A549 (cell line): ENCODE data around the gene UBQLN1. TPM values are rescaled to one million over a fixed set of nuclear protein-coding genes. Genes with fewer than 3 reads are reported as not detected.

Experiments used
- ATAC-seq, 2 experiments: fragments of 200-7000 bp in 1 of 2; fragments of >200 bp in 1 of 2; cut with Nextera tagmentation in 1 of 2; cut with Tn5 transposase in 1 of 2; 3 replicates each; pipeline versions ENCODE4 v1.8.0 to v1.9.1; 2018 to 2020; ENCODE audit warnings: mild to moderate bottlenecking in 1 of 2, moderate library complexity in 1 of 2
- CTCF ChIA-PET: fragments of 300-600 bp; sonication (Branson Sonifier 250); formaldehyde crosslinking; extraction: SDS; loops from one replicate; lab custom pipeline; 2021; ENCODE audit warnings: antibody characterized with exemption, inconsistent platforms; lab: Yijun Ruan, JAX
- POLR2A ChIA-PET: fragments of 350-600 bp; formaldehyde crosslinking; extraction: SDS; loops from one replicate; lab custom pipeline; 2021; ENCODE audit warnings: antibody characterized with exemption, inconsistent platforms; lab: Yijun Ruan, JAX
- DNase-seq, 2 experiments: peaks; one replicate each; pipeline versions ENCODE4 v3.0.0 to v3.0.0-alpha.2; 2011 to 2016; ENCODE audit warnings: low read depth in 1 of 2, low spot score in 1 of 2
- FAIRE-seq: peaks from 2 replicates; lab custom pipeline; 2011; peaks lifted over from hg19 to GRCh38; lab: Jason Lieb, UNC
- H3K27ac ChIP-seq, 2 experiments: fragments of >200 bp; sonication (Bioruptor Twin); formaldehyde crosslinking; 3 replicates each; pipeline ENCODE4 v1.5.1; 2016 to 2017
- H3K4me1 ChIP-seq: fragments of >200 bp; sonication (Bioruptor Twin); formaldehyde crosslinking; 3 replicates; pipeline ENCODE4 v1.6.1; 2016
- H3K4me2 ChIP-seq: fragments of >200 bp; sonication (Bioruptor Twin); formaldehyde crosslinking; 3 replicates; pipeline ENCODE4 v1.6.1; 2016
- H3K4me3 ChIP-seq: fragments of >200 bp; sonication (Bioruptor Twin); formaldehyde crosslinking; 3 replicates; pipeline ENCODE4 v1.5.1; 2016
- H3K9me3 ChIP-seq: fragments of >200 bp; sonication (Bioruptor Twin); formaldehyde crosslinking; 3 replicates; pipeline ENCODE4 v1.6.1; 2016
- CTCF ChIP-seq: fragments of >200 bp; sonication (Bioruptor Twin); formaldehyde crosslinking; IDR thresholded peaks from 3 replicates; pipeline ENCODE4 v1.5.1; 2016
- ESRRA ChIP-seq: fragments of 150-350 bp; IDR thresholded peaks from 2 replicates; pipeline ENCODE4 v1.6.1; 2014; ENCODE audit warnings: mild to moderate bottlenecking, low read length, borderline replicate concordance
- FOSB ChIP-seq: fragments of 250-450 bp; sonication (Bioruptor Pico); IDR thresholded peaks from 2 replicates; pipeline ENCODE4 v1.5.0; 2020; ENCODE audit warnings: mild to moderate bottlenecking, moderate library complexity
- FOSL2 ChIP-seq, 2 experiments: fragments of 450-650 bp in 1 of 2; fragments of >200 bp in 1 of 2; sonication (Bioruptor Twin) in 1 of 2; formaldehyde crosslinking; IDR thresholded peaks; 2 replicates each; pipeline versions ENCODE4 v1.5.0 to v1.6.1; 2016 to 2020; ENCODE audit warnings: mild to moderate bottlenecking in 1 of 2, moderate library complexity in 1 of 2
- FOXS1 ChIP-seq: fragments of 250-450 bp; sonication (Bioruptor Pico); IDR thresholded peaks from 2 replicates; pipeline ENCODE4 v1.5.0; 2020; ENCODE audit warnings: mild to moderate bottlenecking, moderate library complexity
- MYC ChIP-seq: IDR thresholded peaks from 2 replicates; pipeline ENCODE4 v1.6.1; 2012; ENCODE audit warnings: mild to moderate bottlenecking, inconsistent platforms, low read length, improper control_type of control experiment, borderline replicate concordance
- NR3C1 ChIP-seq: fragments of >200 bp; sonication (Bioruptor Twin); formaldehyde crosslinking; IDR thresholded peaks from 3 replicates; pipeline ENCODE4 v1.6.1; 2017
- RNF2 ChIP-seq: fragments of 200-600 bp; sonication (generic); IDR thresholded peaks from 2 replicates; pipeline ENCODE4 v1.6.1; 2016; ENCODE audit warnings: low read depth, mild to moderate bottlenecking, antibody characterized with exemption, moderate library complexity, borderline replicate concordance
- SMC3 ChIP-seq: fragments of >200 bp; sonication (Bioruptor Twin); formaldehyde crosslinking; IDR thresholded peaks from 3 replicates; pipeline ENCODE4 v1.6.1; 2018; ENCODE audit warnings: inconsistent platforms
- USF2 ChIP-seq: fragments of 450-650 bp; IDR thresholded peaks from 2 replicates; pipeline ENCODE4 v1.6.1; 2014; ENCODE audit warnings: antibody characterized with exemption
- ZFP36 ChIP-seq: fragments of 450-650 bp; IDR thresholded peaks from 2 replicates; pipeline ENCODE4 v1.6.1; 2014; ENCODE audit warnings: borderline replicate concordance; ENCODE audit not compliant: partially characterized antibody
- WGBS: methylation state at CpG from one replicate; pipeline ENCODE4 v1.1.6; 2017; ENCODE audit errors: missing lambda C conversion rate; 5-methylcytosine and 5-hydroxymethylcytosine counted together
- polyA plus RNA-seq, 4 experiments: library from polyadenylated mRNA; depleted of rRNA in 3 of 4; stranded (reverse); fragments of >200 nt; fragmentation: RNase III in 1 of 4; extraction: RNeasy Plus Mini Kit Qiagen cat#74134 plus additional on column Dnase treatment in 1 of 4; gene quantifications; 2 replicates in 3 of 4; 3 replicates in 1 of 4; pipeline ENCODE4 v1.2.3, GENCODE V29; 2011 to 2017
- TF ChIP-seq, protein P1 (sequence below): fragments of 250-450 bp; sonication (Bioruptor Pico); IDR thresholded peaks from 2 replicates; pipeline ENCODE4 v1.5.0; 2020; ENCODE audit warnings: low read depth, mild to moderate bottlenecking, moderate library complexity
- TF ChIP-seq, protein P2 (sequence below): fragments of 200-600 bp; sonication (generic); IDR thresholded peaks from 2 replicates; pipeline ENCODE4 v1.6.1; 2016; ENCODE audit warnings: antibody characterized with exemption, mild to moderate bottlenecking, moderate library complexity
- TF ChIP-seq, protein P3 (sequence below): fragments of >200 bp; sonication (Bioruptor Twin); formaldehyde crosslinking; IDR thresholded peaks from 3 replicates; pipeline ENCODE4 v1.6.1; 2016
- TF ChIP-seq, protein P4 (sequence below): IDR thresholded peaks from 2 replicates; pipeline ENCODE4 v1.6.1; 2012

UBQLN1 gene
- polyA plus RNA-seq, 2 of the 4 experiments (the other 2 are of a cell fraction): 93.5 to 187 TPM

- Histone ChIP-seq H3K4me2 (no peak overlapping the region), H3K4me3 (no peak overlapping the region), H3K4me1 (peaks cover 24% of the 10 kb centered on the region; the same call in 2 of the 3 replicates), H3K27ac (no peak overlapping the region), H3K9me3 (no peaks in the 10 kb centered on the region)
- POLR2A ChIA-PET: interaction anchor here (0.7 kb wide), 1 partner anchor 9 kb away, joined by 3 read pairs; the partner anchor contains the start of gene UBQLN1
- 83% methylated on average over 4 of the region's 4 CpGs for WGBS
- ATAC-seq (no peak), DNase-seq (no peak), FAIRE-seq (no peak)
- no peak for TF ChIP-seq FOSL2 (IDR thresholded peaks at IDR 0.05)
- TF ChIP-seq FOSL2 (CRISPR knock-in tag; IDR thresholded peaks at IDR 0.05): peak; percentile 27
- no peak for TF ChIP-seq NR3C1
- TF ChIP-seq ZFP36: no peak
- TF ChIP-seq, all 56 proteins: peak for 1
- CTCF ChIA-PET: interaction anchor here (1.0 kb wide), 1 partner anchor 49 kb away, joined by 3 read pairs; no protein-coding TSS in a partner anchor
Measured at GRCh38 chr9:83698976-83699585, 8.7 kb downstream of the UBQLN1 start.

DNA sequence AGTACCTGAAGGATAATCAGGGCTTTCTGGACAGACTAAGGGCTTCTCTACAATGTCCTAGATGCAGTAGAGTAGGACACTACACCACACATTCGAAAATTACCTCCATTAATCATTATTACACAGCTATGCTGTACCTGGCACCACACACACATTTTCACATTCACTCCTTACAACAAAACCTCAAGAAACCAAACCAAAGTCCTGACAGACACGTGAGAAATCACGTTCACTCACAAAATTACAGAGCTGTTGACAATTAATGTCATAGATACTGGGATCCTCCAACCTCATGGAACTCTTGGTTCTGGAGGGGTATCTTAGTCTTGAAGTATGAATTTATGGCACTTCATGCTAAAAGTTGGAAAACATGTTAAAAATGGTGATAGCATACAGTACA lies 16.3 kb downstream of the UBQLN1 start:
- FAIRE-seq (no peak), ATAC-seq (no peak), DNase-seq (no peak)
- H3K9me3 ChIP-seq: no peaks in the 10 kb centered on the region
- H3K4me3 ChIP-seq: no peak overlapping the region
- ChIA-PET CTCF (no interaction called here), POLR2A (no interaction called here)
- H3K4me2 ChIP-seq: no peak overlapping the region
- no peak for TF ChIP-seq USF2
- TF ChIP-seq ZFP36: no peak
- no peak for TF ChIP-seq FOSB
- TF ChIP-seq RNF2: no peak
- TF ChIP-seq, protein P1, sequence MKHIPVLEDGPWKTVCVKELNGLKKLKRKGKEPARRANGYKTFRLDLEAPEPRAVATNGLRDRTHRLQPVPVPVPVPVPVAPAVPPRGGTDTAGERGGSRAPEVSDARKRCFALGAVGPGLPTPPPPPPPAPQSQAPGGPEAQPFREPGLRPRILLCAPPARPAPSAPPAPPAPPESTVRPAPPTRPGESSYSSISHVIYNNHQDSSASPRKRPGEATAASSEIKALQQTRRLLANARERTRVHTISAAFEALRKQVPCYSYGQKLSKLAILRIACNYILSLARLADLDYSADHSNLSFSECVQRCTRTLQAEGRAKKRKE (CRISPR knock-in tag): no peak
- no peak for TF ChIP-seq MYC
- TF ChIP-seq ESRRA: no peak
- TF ChIP-seq, protein P2, sequence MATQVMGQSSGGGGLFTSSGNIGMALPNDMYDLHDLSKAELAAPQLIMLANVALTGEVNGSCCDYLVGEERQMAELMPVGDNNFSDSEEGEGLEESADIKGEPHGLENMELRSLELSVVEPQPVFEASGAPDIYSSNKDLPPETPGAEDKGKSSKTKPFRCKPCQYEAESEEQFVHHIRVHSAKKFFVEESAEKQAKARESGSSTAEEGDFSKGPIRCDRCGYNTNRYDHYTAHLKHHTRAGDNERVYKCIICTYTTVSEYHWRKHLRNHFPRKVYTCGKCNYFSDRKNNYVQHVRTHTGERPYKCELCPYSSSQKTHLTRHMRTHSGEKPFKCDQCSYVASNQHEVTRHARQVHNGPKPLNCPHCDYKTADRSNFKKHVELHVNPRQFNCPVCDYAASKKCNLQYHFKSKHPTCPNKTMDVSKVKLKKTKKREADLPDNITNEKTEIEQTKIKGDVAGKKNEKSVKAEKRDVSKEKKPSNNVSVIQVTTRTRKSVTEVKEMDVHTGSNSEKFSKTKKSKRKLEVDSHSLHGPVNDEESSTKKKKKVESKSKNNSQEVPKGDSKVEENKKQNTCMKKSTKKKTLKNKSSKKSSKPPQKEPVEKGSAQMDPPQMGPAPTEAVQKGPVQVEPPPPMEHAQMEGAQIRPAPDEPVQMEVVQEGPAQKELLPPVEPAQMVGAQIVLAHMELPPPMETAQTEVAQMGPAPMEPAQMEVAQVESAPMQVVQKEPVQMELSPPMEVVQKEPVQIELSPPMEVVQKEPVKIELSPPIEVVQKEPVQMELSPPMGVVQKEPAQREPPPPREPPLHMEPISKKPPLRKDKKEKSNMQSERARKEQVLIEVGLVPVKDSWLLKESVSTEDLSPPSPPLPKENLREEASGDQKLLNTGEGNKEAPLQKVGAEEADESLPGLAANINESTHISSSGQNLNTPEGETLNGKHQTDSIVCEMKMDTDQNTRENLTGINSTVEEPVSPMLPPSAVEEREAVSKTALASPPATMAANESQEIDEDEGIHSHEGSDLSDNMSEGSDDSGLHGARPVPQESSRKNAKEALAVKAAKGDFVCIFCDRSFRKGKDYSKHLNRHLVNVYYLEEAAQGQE: no peak
- no peak for TF ChIP-seq FOXS1
- TF ChIP-seq, protein P3, sequence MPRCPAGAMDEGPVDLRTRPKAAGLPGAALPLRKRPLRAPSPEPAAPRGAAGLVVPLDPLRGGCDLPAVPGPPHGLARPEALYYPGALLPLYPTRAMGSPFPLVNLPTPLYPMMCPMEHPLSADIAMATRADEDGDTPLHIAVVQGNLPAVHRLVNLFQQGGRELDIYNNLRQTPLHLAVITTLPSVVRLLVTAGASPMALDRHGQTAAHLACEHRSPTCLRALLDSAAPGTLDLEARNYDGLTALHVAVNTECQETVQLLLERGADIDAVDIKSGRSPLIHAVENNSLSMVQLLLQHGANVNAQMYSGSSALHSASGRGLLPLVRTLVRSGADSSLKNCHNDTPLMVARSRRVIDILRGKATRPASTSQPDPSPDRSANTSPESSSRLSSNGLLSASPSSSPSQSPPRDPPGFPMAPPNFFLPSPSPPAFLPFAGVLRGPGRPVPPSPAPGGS: no peak
- no peak for TF ChIP-seq NR3C1
- TF ChIP-seq, protein P4, sequence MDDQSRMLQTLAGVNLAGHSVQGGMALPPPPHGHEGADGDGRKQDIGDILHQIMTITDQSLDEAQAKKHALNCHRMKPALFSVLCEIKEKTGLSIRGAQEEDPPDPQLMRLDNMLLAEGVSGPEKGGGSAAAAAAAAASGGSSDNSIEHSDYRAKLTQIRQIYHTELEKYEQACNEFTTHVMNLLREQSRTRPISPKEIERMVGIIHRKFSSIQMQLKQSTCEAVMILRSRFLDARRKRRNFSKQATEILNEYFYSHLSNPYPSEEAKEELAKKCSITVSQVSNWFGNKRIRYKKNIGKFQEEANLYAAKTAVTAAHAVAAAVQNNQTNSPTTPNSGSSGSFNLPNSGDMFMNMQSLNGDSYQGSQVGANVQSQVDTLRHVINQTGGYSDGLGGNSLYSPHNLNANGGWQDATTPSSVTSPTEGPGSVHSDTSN: no peak
- TF ChIP-seq CTCF: no peak
- TF ChIP-seq SMC3: no peak
- H3K4me1 ChIP-seq: 0 out of 3 replicates have a peak, but pooled peaks cover 8% of the 10 kb centered on the region
- WGBS: 80% methylated on average over 3 of the region's 3 CpGs
- H3K27ac ChIP-seq: no peak overlapping the region
